Thyroid gland (tissue), 4 donors: ENCODE results near the gene MBD3.

Experiments
- POLR2A ChIP-seq, 2 donors: fragments of 450-650 bp; IDR thresholded peaks; one replicate each; pipeline ENCODE4 v1.6.1; 2017; ENCODE audit warnings: antibody characterized with exemption in 2 of 2, mild to moderate bottlenecking in 2 of 2, moderate library complexity in 1 of 2
- TF ChIP-seq, protein P1 (sequence below), 6 experiments: fragments of 200-600 bp in 3 of 6; fragments of 450-650 bp in 3 of 6; sonication (generic) in 3 of 6; IDR thresholded peaks; one replicate each; pipeline ENCODE4 v1.5.1; 2016 to 2019; ENCODE audit warnings: antibody characterized with exemption in 6 of 6, mild to moderate bottlenecking in 2 of 6, inconsistent platforms in 1 of 6, moderate library complexity in 1 of 6

- TF ChIP-seq, protein P1, sequence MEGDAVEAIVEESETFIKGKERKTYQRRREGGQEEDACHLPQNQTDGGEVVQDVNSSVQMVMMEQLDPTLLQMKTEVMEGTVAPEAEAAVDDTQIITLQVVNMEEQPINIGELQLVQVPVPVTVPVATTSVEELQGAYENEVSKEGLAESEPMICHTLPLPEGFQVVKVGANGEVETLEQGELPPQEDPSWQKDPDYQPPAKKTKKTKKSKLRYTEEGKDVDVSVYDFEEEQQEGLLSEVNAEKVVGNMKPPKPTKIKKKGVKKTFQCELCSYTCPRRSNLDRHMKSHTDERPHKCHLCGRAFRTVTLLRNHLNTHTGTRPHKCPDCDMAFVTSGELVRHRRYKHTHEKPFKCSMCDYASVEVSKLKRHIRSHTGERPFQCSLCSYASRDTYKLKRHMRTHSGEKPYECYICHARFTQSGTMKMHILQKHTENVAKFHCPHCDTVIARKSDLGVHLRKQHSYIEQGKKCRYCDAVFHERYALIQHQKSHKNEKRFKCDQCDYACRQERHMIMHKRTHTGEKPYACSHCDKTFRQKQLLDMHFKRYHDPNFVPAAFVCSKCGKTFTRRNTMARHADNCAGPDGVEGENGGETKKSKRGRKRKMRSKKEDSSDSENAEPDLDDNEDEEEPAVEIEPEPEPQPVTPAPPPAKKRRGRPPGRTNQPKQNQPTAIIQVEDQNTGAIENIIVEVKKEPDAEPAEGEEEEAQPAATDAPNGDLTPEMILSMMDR (IDR thresholded peaks at IDR 0.05), result peak in 2 of 6 experiments; percentile 23 to 31
- peak; percentile 27 to 85 for TF ChIP-seq POLR2A (IDR thresholded peaks at IDR 0.05)
These were observed at the start of gene MBD3 for GRCh38 chr19:1592755-1593500.
